Parietal lobe (tissue), 2 donors: Measurements from ENCODE around the gene GALNT9. TPM values are rescaled to one million over a fixed set of nuclear protein-coding genes. Genes with fewer than 3 reads are reported as not detected.

Experiments
- small RNA-seq: library from RNA; depleted of rRNA; stranded (forward); fragments of <200 nt; gene quantifications from one replicate; pipeline ENCODE3, GENCODE V24; 2014; ENCODE audit warnings: low replicate concordance
- total RNA-seq: library from RNA; depleted of rRNA; stranded (reverse); fragments of >200 nt; gene quantifications from one replicate; pipeline ENCODE4 v1.2.3, GENCODE V29; 2014

Gene GALNT9
- 7.2 TPM for total RNA-seq

GRCh38 chr12:132329036-132329719 lies at the start of gene GALNT9:
GALNT9 (minus strand) TSS chr12:132329589; CDS start chr12:132329203, 386 bp downstream.

Small RNA genes within 50 kb of the gene (small RNA-seq; reads per million reads assigned to genes)
- gene AC138466.3, result not detected

Other genes with a start within 250 kb of the GALNT9 start
- 18.8 TPM for gene DDX51, start 185.3 kb downstream of the GALNT9 start, total RNA-seq
- 9.1 TPM for gene NOC4L, start 185.1 kb downstream of the GALNT9 start, total RNA-seq
- 15.0 TPM for gene FBRSL1, start 160.6 kb upstream of the GALNT9 start, total RNA-seq